Fibroblast of the conjunctiva (primary cell): ENCODE measurements around the gene PDZD7.

Experiments used
- DNase-seq: peaks from one replicate; pipeline ENCODE4 v3.0.0-alpha.2; 2010; ENCODE audit warnings: low read depth

Gene PDZD7

DNA sequence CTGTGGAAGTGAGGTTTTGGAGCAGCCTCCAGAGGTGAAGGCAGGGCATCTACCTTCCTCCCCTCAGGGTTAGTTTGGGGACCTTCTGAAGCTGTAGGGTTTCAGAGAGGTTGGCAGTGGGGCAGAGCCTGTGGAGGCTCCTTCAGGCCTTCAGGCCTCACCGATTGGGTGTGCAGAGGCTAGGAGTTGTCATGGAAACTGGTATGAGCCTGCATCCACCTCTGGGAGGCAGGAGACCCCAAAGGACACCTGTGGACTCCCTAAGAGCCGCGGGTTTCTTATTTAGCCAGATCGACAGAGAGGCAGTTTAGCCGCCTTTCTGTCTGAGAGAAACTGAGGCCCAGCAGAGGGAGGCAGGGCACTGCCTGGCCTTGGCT lies 29.3 kb downstream of the PDZD7 start:
- DNase-seq = no peak

DNA sequence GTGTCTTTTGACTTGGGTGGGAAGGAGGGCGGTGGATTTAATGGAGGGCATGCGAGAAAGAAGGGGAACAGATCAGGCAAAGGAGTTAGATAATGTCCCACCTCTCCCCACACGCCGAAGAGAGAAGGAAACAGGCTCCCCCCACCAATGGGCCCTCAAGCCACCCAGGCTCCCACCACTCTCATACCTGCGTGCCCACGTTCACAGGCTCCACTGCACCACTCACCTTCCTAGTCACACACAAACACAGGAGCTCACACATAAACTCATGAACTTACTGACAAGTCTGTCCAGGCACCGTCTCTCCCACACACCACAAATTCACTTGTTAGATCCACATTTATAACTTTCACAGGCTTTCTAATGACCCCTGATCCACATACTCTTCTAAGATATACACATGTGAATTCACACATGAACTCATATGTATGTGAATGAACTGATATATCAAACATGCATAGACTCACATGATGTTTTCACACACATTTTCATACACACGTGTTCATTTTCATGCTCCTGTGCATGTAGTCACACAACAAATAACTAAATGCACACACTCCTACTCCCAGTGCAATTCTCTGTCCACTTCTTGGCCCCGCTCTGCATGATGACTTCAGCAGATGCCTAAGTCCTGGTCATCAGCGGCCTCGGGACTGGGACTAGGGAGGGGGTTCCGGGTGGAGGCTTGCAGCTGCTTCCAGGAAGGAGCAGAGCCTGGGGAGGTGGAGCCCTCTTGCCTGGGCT lies 29.8 kb downstream of the PDZD7 start:
- DNase-seq = peak; percentile 77

DNA sequence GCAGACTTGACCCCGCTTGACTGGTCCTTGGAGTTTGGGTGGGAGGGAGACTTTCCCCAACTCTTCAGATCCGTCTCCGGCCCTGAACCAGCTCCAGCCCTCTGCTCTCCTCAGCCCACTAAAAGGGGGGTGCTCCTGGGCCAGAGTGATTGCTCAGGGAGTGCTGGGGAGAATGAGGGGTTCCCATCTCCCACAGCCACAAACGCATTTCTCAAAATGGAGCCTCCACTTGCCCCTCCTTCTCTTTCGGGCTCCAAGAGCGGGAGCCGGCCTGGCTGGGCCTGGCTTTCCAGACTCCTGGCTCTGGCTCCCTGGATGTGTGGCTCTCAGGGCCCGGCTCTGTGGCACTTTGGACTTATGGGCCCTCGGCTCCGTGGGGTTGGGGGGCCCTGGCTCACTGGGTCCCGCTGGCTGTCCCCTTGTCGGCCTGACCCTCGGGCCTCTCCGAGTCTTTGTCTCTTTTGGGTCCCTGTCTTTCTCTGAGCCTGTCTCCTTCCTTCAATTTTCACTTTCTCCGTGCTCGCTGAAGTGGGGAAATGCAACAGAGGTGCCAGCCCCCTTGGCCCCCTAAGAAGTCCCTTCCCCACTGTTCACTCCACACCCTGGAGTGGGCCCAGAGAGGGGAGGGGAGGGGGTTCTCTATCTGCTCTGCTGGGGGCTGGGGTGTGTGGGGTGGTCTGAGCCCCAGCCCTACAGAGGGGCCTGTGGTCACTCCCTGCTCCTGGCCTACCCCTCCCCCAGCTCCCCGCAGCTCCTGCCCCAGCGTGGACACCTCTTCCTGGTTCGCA lies 30.6 kb downstream of the PDZD7 start:
- DNase-seq = no peak

DNA sequence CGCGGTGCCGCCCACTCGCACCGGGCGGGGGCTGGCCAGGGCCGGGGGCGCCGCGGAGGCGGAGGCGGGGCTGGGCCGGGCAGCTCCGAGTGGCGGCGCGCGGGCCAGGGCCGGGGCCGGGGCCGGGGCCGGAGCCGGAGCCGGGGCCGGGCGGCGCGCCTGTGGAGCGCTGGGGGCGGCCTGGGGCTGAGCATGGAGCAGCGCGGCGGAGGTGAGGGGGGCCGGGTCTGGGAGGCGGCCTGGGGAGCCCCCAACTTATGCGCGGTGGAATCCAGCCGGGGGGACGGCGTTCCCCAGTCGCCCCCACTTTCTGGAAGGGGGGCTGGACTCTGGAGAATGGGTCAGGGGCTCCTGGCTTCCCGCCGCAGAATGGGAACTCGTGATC lies 31.2 kb downstream of the PDZD7 start, which contains the start of gene LZTS2:
Gene LZTS2 (plus strand): TSS at position 67 of the 385 bp plus-strand sequence. CDS start 2,731 bp downstream, outside the sequence.
- no peak for DNase-seq

DNA sequence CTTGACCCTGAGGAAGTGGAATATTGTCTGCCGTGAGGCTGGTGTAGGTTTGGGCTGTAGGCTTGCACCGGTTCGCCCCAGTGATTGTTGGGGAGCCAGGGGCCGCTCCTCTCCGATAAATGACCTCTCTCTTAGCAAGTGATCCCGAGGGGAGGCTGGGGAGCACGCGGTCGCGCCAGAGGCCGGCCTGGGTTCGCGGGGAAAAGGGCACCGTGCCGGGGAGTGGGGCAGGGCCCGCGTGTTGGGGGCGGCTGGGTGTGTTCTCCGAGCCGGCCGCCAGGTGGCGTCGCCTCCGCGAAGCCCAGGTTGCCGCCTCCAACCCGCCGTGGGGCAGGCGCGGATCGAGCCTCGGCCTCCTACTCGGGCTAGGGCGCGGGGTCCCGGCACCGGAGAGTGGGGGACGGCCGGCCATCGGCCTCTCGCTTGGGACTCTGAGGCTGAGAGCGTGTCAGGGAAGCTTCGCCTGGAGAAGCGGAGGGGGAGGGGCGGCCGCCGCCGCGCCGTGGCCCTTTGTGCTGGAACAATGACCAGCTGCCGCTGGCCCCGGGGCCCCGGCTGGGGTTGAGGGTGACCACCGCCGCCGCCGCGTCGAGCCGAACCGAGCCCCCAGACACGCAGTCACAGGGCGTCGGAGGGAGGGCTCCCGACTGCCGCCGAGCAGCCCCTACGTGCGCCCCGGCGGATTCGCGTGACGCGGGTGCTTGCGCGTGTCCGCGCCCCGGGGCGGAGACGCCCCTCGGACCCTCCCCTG lies 31.8 kb downstream of the PDZD7 start:
- no peak for DNase-seq

DNA sequence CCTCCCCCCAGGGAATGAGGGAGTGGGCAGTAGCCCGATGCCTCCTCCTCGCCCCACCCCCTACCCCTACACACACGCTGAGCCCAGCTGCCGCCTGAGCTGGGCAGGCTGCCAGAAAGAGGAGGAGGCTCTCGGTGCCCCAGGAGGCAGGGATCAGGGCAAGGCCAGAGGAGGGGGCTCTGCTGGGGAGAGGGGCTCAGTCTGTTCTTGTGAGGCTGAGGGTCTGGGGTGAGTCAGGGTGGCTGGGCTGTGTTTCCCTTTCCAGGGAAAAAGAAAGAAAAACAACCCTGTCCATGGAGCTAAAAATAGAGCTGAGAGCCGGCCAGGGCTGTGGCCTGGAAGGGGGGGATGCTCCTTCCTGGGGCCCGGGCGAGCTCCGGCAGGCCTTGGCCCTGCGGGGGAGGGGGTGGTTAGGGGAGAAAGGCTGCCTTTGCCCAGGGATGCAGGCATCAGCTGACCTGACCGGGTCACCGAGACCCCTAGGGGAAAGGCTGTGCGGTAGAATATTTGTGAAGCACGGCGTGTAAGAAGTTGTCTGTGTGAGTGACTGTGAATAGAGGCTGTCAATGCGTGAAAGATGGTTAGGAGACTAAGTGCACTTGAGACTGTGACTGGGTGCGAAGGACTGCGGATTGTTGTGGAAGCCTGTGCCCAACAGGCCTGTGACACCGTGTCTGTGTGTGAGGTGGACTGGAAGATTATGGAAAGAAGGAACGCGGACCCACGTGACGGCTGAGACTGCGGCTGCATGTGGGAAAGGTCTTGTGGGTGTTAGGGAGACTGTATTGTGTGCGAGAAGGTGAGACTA lies 32.5 kb downstream of the PDZD7 start:
- DNase-seq = peak; percentile 75

DNA sequence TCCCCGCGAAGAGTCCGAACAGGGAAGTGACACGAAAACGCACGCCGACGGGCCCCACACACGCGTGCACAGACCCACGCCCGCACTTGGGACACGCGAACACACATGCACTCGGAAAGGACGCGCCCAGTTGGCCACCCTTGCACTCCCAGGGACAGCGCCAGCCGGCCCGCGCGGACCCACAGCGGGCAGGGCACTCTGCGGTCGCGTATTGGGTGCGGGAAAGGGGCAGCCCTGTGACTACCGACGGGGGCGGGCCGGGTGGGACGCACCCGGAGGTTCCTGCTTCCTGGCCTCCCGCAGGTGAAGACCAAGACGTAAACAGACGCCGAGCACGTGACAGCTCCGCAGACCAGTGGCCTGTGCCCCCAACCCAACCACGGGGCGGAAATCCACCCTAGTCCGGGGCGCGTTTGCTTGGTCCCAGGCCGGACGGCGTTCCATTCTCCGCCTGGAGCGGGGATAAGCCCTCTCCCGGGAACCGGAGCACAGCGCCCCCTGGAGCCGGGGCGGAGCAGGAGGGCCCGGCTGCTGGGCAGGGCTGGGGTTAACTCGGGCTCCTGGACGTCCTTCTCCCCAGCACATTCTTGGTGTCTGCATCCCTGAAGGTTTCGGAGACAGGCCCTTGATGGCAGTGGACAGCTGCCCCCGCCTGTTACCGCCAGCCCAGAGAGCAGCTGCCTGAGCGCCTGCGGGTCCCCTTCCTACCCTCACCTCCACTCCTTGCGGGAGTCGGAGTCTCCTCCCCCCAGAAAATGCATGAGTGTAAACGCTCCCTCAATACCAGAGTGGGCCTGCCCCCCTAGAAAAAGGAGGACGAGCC lies 33.4 kb downstream of the PDZD7 start:
- DNase-seq = no peak

DNA sequence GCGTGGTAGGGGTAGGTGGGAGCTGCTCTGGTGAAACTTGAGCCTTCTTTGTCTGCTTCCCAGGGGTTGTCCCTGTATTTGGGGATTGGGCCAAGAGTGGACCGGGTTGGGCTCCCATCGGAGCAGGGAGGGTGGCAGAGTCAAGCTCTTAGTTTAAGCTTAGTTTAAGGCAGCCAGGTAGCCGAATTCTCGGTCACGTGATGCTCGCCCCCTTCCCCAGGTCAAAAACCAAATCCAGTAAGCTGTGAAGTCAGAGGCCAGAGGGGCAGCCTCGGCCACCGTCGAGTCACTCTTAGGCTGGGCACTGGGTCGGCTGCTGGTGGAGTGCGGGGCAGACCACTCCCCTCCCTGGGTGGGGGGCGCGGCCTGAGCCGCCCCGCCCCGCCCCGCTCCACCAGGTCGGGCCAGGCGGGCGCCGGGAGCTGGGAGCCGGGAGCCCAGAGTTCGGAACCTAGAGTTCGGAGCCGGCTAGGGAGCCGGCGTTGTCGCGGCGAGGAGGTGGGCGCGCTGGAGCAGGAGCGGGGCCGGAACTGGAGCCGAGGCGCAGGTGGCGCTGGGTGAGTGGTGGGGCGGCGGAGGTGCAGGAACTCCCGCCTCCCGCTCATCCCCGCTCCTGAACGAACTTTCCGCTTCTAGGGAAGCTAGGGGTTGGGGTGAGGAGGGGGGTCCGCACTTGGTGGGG lies 34.1 kb downstream of the PDZD7 start:
- DNase-seq = no peak

DNA sequence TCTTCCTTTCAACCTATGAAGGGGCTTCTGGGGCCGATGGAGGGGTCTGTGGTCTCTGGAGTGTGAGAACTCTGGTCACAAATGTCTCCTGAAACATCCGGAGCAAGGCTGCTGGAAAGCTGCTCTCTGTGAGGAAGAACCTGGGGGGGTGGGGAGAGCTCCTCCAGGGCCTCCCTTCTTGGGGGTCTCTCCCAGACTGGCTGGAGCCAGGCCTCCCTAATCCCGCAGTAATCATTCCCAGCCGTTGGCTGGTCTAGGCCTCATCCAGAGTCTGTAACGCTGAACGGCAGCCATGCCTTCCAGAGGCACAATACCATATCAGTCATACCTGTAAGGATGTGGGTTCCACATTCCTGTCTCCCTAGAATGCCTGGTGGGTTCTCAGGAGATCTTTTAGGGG lies 35.7 kb downstream of the PDZD7 start:
- no peak for DNase-seq

DNA sequence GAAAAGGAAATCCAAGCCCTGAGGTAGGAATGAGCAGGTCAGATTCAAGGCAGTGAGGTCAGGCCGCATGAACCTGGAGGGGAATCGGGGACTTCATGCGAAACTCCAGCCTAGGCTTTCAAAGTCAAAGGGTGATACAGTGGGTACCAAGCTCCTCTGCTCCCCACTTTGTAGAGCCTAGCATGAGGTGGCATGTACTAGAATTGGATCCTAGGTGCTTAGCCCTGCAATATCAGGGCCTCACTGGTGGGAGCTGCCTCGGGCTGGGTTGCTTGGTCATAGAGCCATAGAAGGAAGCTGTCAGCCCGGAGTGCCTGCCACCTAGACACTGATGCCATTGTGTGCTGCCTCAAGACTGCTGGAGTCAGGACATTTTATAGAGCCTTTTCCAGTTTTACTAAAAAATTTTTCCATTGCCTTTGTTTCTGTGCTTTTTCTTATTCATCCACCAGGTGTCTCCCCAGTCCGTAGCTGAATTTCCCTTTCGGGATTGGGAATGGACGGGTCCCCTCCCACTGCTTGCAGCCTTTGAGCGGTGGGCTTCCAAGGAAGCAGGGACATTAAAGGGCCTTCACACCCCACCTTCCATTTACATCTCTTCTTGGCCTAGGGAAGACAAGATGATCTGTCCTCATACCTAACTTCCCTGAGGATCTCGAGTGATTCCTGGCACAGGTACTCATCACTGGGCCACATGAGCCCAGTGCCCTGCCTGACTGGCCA lies 36.8 kb downstream of the PDZD7 start:
- no peak for DNase-seq

DNA sequence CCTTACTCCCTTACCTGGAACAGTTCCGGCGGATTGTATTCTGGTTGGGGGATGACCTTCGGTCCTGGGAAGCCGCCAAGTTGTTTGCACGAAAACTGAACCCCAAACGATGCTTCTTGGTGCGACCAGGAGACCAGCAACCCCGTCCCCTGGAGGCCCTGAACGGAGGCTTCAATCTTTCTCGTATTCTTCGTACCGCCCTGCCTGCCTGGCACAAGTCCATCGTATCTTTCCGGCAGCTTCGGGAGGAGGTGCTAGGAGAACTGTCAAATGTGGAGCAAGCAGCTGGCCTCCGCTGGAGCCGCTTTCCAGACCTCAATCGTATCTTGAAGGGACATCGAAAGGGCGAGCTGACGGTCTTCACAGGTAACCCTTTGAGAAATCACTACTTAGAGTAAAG lies 41.8 kb downstream of the PDZD7 start:
- DNase-seq = no peak

DNA sequence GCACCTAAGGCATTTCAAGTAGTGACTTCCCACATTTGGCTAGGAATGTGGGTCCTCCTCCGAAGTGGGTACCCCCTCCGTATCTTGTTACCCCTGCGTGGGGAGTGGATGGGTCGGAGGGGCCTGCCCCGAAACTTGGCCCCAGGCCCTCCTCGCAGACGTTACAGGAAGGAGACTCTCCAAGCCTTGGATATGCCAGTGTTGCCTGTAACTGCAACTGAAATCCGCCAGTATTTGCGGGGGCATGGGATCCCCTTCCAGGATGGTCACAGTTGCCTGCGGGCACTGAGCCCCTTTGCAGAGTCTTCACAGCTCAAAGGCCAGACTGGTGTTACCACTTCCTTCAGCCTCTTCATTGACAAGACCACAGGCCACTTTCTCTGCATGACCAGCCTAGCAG lies 42.8 kb downstream of the PDZD7 start:
- DNase-seq = no peak

DNA sequence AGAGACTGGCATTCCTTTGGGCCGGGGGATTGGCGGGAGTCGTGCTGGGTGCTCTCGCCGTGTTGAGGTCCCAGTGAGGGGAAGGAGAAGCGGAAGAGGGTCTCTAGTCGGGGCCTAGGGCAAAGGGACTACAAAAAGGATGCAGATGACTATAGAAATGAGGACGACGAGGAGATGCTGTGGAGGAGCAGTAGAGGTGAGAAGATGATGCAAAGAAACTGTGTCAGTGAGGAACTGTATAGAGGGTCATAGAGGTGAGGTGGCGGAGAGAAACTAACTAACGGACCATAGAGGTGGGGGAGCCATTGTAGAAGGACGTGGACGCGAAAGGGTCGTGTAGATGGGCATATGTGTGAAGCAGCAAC lies 43.3 kb downstream of the PDZD7 start:
- DNase-seq = no peak

DNA sequence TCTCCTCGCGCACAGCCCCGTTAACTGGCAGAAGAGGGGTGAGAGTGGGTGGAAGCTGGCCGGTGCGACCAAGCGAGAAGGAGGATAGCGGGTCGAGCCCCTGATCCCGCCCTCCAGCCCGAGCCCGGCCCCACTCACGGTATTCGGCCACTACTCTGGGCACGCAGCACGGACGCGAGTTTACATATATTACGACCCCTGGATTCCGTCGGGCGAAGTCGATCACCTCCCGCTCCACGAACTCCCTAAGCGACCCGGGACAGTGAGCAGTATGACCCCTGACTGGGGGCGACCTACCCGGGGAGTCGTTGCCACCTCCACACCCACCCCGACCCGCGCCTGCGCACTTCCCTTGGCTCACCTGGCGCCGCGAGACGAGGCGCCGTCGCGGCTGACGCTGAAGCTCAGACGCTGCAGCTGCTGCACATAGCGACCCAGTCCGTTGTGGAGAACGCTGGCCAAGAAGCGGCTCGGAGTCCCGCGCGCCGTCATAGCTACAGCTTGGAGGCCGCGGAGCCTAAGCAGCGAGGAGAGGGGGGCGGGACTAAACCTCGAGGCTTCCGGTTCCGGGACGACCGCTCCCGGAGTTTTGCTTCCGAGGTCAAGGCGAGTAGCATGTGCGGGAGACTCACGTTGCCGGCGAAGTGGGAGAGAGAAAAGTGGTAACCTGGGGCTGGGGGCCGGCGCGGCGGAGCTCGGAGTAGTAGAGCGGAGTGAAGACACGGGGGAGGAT lies 43.8 kb downstream of the PDZD7 start, which contains the start of the genes MRPL43 and TWNK:
Gene MRPL43 (minus strand): TSS at position 546 of the 733 bp plus-strand sequence. CDS start 54 bp downstream, at position 492.
Gene TWNK (plus strand): TSS at position 592 of the 733 bp plus-strand sequence. CDS start 668 bp downstream, outside the sequence.
- DNase-seq = no peak

DNA sequence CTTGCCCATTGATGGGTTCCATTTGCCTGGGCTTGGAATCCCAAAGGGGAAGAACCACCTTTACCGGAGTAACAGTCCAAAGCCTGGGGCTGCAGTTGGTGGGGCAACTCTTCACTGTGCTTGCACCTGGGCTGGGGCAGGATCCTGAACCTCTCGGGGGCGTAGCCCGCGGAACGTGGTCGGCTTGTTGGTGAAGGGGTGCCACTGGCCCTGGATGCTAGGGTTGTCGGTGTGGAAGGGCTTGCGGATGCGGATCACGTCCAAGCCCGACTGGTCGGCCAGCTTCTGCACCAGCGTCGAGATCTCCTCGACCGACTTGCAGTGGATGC lies 44.3 kb downstream of the PDZD7 start:
- no peak for DNase-seq

DNA sequence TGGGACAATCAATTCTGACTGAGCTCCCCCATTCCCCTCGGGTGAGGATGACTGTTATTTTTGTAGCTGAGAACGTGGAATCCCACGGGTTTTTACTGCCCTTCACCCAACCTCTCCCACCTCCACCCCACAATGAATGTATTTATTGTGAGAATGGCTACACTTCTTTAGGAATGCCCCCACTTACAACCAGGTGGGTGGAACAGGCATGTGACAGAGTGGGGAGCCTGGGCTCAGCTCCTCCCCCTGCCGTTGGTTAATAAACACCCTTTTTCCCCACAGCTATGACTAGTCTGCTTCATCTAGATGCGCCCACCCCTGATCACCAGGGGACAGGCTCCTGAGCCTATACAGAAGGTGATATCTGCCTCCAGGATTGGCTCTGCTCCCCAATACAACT lies 45.6 kb downstream of the PDZD7 start:
- no peak for DNase-seq

DNA sequence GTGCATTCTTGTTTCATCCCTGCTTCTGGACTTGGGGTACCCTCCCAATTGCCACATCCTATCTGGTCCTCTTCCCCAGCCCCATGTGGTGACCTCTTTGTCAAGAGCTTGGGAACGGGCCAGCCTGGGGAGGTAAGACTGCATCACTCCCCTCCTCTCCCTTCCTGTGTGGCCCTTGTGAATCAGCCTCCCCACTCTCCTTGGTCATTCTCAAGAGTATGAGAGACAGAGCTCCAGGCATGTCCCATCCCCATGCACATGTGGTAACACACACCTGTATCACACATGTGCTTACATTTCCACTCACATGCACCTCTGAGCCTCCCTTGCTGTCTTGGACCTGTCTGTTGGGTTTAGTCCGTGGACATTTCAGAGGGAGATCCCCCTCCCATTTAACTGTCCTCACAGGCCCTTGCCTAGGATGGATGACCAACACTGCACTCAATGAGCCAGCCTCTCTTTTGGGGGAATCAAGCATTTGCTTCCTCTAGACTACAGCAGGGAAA lies 46.2 kb downstream of the PDZD7 start:
- DNase-seq = no peak

DNA sequence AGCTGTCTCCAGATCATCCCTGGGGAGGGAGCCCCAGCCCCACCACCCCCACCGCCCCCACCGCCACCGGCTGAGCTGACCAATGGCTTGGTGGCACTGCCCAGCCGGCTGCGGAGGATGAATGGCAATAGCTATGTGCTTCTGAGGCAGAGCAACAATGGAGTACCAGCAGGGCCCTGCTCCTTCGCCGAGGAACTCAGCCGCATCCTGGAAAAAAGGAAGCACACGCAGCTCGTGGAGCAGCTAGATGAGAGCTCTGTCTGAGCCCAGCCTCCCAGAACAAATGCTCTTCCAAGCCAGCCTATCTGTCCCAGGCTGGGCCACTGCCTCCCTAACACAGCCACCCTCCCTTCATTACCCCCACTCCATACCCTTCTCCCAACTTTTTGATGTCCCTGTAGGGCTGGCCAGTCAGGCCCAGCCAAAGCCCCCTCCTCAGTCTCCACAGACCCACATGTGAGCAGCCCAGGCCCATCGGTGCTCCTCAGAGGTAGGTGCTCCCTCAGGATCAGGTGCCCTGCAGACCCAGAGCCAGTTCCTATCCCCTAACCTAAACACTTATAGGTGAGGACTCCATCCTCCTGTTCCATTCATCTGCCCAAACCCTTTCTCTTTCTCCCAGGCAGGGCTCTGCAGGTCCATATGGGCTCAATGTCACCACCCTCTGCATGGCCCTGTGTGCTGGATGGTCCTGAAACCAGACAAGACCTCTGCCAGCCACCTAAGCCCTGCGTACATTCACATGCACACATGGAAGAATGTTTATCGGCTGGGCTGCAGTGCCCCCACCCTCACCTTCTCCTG lies 46.9 kb downstream of the PDZD7 start:
- DNase-seq = no peak
